GM13977 (cell line): ENCODE results near the gene NCAPG2.

ENCODE experiments used
- DNase-seq: peaks from one replicate; pipeline ENCODE4 v3.0.0; 2012; ENCODE audit warnings: low spot score
- CTCF ChIP-seq: IDR thresholded peaks from 2 replicates; pipeline ENCODE4 v1.5.1; 2012; ENCODE audit warnings: mild to moderate bottlenecking, control low read depth; ENCODE audit not compliant: insufficient read depth; ENCODE audit errors: extremely low read depth, missing control alignments
- in situ Hi-C: fragments of 300-500 bp; cut with MboI; formaldehyde crosslinking; loops from one replicate; pipeline ENCODE4 v1.12.0; 2022; ENCODE audit warnings: low sequenced_read_pairs, low pct_unique_long_range_greater_than_20kb, mixed read lengths, inconsistent platforms; ENCODE audit not compliant: unreplicated experiment

NCAPG2 gene

DNA sequence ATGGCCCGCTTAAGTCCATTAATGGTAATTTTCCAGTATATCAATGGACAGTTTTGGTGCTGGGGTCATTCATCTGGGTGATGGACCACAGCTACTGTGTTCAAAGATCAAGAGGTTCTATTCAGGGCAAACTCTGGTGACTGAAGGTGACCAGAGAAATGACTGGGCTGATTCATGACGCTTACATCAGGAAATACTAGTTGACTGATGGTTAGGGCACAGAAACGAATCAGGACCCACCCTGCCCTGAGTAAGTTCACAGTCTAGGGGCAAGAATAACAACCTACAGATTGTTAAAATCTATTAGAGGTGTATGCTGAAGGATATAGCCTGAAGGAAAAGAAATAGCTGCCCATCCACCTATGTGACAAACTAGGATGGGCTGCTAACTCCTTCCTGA lies 9.5 kb downstream of the NCAPG2 start:
- in situ Hi-C loops: no loop called here

GRCh38 chr7:158694650-158695049 lies 10.0 kb downstream of the NCAPG2 start:
- TF ChIP-seq CTCF: no peak
- in situ Hi-C loops: no loop called here
- no peak for DNase-seq

More for the DNA sequence above, 9.5 kb downstream of the NCAPG2 start:
- no peak for TF ChIP-seq CTCF
- no peak for DNase-seq

DNA sequence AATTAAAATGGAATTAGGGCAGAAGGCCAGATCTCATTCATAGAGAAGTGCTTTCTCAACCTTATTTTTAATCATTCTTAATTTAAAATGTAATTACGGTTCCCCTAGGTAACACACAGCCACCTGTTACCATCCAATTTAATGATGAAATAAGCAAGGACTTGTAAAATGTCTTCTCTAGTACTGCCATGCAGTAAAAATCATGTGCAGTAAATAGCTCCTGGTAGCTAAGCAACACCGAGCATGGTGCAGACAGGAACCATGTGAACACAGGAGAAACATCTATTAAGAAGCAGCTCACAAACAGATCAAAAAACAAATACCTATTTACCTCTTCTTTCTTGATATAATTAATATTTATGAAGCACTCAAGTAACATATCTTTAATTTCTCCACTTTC lies 15.1 kb downstream of the NCAPG2 start:
- TF ChIP-seq CTCF: no peak
- in situ Hi-C loops: no loop called here
- DNase-seq: no peak

DNA sequence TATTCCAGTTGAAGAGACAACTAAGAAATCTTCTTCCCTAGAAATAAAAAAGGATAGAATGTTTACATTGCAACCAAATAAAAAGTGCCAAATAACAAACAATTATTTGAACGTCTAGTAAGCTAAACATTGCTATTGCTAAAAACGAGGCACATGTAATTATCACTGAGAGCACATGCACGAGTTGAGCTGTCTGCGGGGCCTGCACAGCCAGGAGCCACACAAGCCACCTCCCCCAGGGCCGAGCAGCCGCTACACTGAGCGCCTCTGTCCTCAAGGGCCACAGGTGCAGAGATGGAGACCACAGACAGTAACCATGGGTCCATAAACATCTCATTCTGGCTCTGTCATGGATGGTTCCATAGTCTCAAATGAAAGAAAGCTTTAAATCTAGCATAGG lies 17.2 kb downstream of the NCAPG2 start:
- TF ChIP-seq CTCF: no peak
- DNase-seq: no peak
- in situ Hi-C loops: no loop called here

DNA sequence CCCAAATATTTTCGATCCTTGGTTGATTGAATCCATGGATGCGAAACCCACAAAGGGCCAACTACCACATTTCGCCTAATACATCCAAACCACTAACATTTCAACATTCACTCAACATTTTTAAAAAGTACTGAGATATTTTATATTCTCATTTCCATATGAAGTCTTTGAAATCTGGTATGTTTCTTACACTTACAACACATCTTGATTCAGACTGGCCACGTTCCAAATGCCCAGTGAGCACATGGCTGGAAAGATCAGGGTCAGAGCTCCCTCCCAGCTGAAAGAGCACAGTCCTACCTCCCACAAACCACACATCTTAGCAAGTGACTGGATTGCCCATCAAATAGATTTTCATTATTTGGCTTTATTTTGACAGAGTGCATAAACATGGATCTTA lies 18.9 kb downstream of the NCAPG2 start:
- DNase-seq: no peak
- no peak for TF ChIP-seq CTCF
- in situ Hi-C loops: no loop called here

GRCh38 chr7:158684329-158684728 lies 20.3 kb downstream of the NCAPG2 start:
- no peak for DNase-seq
- in situ Hi-C loops: no loop called here
- no peak for TF ChIP-seq CTCF

DNA sequence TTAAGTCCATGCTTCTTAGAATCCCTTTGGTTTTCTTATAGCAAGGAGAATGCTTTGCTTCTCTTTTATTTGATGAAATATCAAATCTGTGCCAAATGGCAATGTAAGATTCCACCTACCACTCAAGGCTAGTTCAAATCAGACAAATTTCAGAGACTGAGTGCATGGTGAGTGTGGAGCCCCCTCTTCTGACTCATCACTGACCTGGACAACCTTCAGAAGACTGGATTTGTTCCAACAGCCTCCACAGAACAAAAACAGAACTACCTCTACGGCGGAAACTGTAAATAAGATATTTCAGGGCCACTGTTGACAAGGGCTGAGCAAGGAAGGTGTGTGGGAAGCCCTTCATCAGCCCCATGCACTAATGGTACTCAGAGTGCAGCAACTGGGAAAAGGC lies 21.1 kb downstream of the NCAPG2 start:
- TF ChIP-seq CTCF: peak; percentile 12
- DNase-seq: no peak
- in situ Hi-C loops: no loop called here
